Measurements from ENCODE around the gene SLC26A3. TPM values are rescaled to one million over a fixed set of nuclear protein-coding genes. Genes with fewer than 3 reads are reported as not detected.

The SLC26A3 gene
- total and polyA plus RNA-seq, 11 donors, result 0.10 to 0.35 TPM; not detected in 9

DNA sequence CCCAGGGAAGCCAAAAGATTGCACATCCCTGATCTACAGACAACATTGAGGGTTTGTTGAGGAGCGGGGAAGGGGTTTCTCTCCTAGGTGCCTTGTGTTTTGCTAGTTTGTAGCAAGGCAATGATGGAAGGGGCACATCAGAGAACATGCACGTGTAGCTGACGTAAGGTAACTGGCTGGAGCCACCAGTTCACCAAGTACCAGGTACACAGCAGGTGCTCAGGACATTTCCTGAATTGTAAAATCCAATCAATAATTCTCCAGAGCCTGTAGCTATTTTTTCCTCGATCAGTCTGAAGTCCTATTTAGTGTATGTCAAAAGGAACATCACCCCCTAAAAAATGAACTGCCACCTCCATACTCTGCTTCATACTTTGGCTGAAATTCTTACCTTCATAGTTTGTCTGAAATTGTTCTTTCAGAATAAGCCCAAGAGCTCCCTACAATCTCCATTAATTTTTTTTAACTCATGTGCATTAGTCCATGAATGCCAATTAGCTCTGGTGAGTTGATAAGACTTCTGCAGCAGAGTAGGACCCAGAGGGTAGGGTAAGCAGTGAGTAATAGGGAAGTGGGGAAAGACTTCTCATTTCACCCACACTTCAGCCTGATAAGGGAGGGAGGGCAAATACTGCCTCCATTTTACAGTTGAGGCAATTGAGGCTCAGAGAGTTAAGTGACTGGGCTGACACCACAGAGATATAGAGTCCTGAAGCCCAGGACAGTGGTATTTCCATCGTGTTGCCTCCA, 36.0 kb upstream of the SLC26A3 start:
- no peak for DNase-seq
- Histone ChIP-seq H3K36me3 (no peaks in the 10 kb centered on the region), H3K27me3 (peaks cover 0 to 2% (median 0%) of the 10 kb centered on the region in 9 donors), H3K4me1 (peaks cover 0 to 4% (median 0%) of the 10 kb centered on the region in 12 donors), H3K4me3 (no peak overlapping the region), H3K27ac (no peak overlapping the region), H3K9me3 (no peaks in the 10 kb centered on the region)
- 87 to 91% (median 89%) methylated on average over 5 of the region's 5 CpGs for WGBS, 4 donors
- intact Hi-C loops (cut with DNase I), result no loop called here
- no peak for TF ChIP-seq POLR2A (IDR thresholded peaks at IDR 0.05)
- TF ChIP-seq, protein P1, sequence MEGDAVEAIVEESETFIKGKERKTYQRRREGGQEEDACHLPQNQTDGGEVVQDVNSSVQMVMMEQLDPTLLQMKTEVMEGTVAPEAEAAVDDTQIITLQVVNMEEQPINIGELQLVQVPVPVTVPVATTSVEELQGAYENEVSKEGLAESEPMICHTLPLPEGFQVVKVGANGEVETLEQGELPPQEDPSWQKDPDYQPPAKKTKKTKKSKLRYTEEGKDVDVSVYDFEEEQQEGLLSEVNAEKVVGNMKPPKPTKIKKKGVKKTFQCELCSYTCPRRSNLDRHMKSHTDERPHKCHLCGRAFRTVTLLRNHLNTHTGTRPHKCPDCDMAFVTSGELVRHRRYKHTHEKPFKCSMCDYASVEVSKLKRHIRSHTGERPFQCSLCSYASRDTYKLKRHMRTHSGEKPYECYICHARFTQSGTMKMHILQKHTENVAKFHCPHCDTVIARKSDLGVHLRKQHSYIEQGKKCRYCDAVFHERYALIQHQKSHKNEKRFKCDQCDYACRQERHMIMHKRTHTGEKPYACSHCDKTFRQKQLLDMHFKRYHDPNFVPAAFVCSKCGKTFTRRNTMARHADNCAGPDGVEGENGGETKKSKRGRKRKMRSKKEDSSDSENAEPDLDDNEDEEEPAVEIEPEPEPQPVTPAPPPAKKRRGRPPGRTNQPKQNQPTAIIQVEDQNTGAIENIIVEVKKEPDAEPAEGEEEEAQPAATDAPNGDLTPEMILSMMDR (IDR thresholded peaks at IDR 0.05), result no peak
- no peak for ATAC-seq

DNA sequence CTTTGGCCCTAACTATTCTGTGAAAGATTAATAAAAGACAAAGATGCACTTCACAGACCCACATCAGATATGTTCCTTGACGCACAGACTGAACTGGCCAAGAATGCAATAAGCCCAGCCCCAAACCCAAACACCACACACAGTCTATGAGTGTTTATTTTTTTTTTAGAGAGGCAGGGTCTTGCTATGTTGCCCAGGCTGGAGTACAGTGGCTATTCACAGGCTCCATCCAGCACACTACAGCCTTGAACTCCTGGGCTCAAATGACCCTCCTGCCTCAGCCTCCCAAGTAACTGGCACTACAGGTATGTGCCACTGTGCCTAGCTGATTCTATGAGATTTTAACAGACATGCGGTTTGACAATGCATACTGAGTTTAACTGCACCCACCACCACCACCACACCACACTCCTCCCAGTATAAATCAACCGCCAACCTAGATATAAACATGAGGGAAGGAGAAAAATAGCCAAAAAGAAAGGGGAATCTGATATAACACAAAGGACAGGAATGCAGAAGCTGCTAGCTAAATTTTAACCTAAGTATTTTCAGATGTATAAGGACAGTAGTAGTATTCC, 35.1 kb upstream of the SLC26A3 start:
- DNase-seq, result no peak
- Histone ChIP-seq H3K27ac (no peak overlapping the region), H3K27me3 (peaks cover 0 to 2% (median 0%) of the 10 kb centered on the region in 9 donors), H3K4me1 (peaks cover 0 to 4% (median 0%) of the 10 kb centered on the region in 12 donors), H3K4me3 (no peak overlapping the region), H3K36me3 (no peaks in the 10 kb centered on the region), H3K9me3 (no peaks in the 10 kb centered on the region)
- no peak for TF ChIP-seq POLR2A (IDR thresholded peaks at IDR 0.05)
- TF ChIP-seq, protein P1 (IDR thresholded peaks at IDR 0.05), result no peak
- 88 to 92% (median 89%) methylated on average over 3 of the region's 3 CpGs for WGBS, 4 donors
- ATAC-seq, result no peak
- intact Hi-C loops (cut with DNase I), result no loop called here

DNA sequence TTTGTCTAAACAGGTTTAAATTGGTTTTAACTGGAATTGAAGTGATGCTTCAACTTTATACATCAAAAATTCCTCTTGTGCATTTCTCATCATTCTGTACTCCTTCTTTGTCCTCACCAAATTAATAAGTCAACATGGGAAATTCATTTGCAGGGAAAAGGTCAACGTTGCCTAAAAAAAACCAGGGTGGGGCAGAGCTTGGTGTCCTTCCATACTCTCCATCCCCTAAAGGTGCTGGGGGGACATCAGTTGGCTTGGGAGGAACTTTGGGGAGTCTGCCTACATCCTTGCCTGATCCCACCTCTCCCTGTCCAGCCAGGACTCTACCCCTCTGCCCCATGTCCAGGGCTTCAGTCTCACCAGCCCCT, 34.1 kb upstream of the SLC26A3 start:
- Histone ChIP-seq H3K4me3 (no peak overlapping the region), H3K9me3 (no peaks in the 10 kb centered on the region), H3K27ac (no peak overlapping the region), H3K36me3 (no peaks in the 10 kb centered on the region), H3K4me1 (peaks cover 0 to 4% (median 0%) of the 10 kb centered on the region in 12 donors), H3K27me3 (peaks cover 0 to 2% (median 0%) of the 10 kb centered on the region in 9 donors)
- DNase-seq (no peak), ATAC-seq (no peak)
- TF ChIP-seq, protein P1 (IDR thresholded peaks at IDR 0.05), result no peak
- no peak for TF ChIP-seq POLR2A (IDR thresholded peaks at IDR 0.05)
- 0 to 75% (median 52%) methylated on average over 1 of the region's 1 CpG for WGBS, 4 donors
- intact Hi-C loops (cut with DNase I), result no loop called here

DNA sequence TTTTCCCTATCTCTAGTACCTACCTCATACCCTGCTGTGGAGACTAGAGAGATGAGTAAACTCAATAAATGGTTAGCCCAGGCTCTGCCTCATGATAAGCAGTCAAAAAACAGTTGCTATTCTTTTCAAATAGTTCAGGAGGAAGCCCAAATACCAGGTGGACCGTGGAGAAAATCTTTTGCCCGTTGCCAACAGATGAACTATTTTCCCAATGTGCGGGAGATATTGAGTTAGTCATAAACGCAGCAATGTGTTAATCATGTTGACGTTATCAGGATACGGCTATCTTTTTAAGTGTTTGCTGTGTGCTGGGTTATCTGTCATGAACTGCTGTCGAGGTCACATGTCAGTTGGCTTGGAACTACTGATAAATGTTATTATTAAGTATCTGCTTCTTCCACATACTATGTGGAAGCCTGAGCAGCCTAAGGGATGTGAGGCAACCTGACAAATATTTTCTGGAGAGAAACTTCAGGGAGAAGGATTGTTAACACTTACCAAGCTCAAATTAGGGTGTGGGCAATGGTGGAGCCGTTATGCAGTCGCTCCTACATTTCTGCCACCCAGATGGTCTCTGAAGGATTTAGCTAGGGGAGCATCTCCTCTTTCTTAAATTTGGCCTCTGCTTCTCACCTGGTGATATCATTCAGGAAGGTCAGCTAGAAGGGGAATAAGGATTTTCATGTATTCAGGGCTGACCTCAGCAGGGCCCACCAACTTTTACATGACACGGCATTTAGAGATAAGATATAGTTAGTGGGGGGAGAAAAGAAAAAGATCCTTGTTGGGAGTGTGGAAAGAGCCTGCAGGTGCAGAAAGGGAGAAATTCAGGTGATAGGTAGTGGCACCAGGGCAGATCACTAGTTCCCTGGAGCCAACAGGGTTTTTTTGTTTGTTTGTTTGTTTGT, 33.5 kb upstream of the SLC26A3 start:
- peaks cover 0 to 2% (median 0%) of the 10 kb centered on the region in 9 donors for H3K27me3 ChIP-seq
- ATAC-seq (peak in 1 of 4 donors; percentile 60), DNase-seq (no peak)
- H3K27ac ChIP-seq, result no peak overlapping the region
- H3K4me3 ChIP-seq, result no peak overlapping the region
- H3K9me3 ChIP-seq, result no peaks in the 10 kb centered on the region
- TF ChIP-seq POLR2A (IDR thresholded peaks at IDR 0.05), result no peak
- TF ChIP-seq, protein P1 (IDR thresholded peaks at IDR 0.05), result no peak
- intact Hi-C loops (cut with DNase I), result no loop called here
- 9 to 21% (median 14%) methylated on average over 10 of the region's 10 CpGs for WGBS, 4 donors
- peaks cover 0 to 4% (median 0%) of the 10 kb centered on the region in 12 donors for H3K4me1 ChIP-seq
- H3K36me3 ChIP-seq, result no peaks in the 10 kb centered on the region
